ENCODE data around the gene PDLIM5.
A peak's percentile ranks its signal among the peaks of the same experiment; 100 is the strongest.
"Not testable (repeated sequence)": the region's sequence is repeated elsewhere in the genome, so short reads cannot be mapped to it uniquely, and the experiment has no call there.

Gene PDLIM5

DNA sequence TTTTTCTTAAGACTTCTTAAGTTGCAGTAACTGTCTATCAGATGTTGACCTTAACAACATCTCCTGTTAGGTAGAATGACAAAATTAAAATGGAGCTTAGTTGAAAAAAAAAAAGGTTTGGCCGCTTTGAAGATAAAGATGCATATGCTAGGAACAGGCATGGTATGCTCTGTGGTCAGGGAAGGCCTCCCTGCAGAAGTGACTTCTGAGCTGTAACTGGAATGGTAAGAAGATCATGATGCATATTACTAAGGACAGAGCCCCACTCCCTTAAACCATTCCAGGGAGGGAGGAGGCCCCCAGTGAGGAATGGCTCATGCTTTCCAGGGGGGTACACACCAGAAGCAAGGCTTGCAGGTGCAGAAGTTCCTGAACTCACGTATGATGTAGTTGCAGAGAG is 43.7 kb downstream of the PDLIM5 start:
- no peak for DNase-seq (ENCODE audit: low read depth)

DNA sequence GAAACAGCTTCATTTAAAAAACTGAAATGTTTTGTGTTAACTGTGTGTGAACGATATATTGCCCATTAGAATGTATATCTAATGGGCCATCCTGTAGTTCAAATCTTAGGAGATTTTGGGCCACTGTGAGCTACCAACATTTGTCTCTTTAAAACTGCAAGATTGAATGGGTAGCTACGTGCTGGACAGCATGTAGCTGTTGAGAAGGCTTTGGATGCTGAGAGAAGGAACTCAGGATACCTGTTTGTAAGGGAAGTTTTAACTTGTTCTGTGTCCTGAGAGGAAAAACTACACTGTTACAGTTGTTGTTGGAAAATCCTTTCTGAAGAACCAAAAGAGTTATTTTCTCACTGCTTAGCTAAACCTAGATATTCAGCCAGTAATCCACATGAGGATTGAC is 45.9 kb downstream of the PDLIM5 start:
- DNase-seq (ENCODE audit: low read depth): no peak

- DNase-seq (ENCODE audit: low read depth): no peak
Measured at GRCh38 chr4:94498502-94498901, 46.8 kb downstream of the PDLIM5 start.

GRCh38 chr4:94500685-94501084 is 48.9 kb downstream of the PDLIM5 start:
- DNase-seq (ENCODE audit: low read depth): peak; percentile 59

- DNase-seq (ENCODE audit: low read depth): peak; percentile 85
Measured at GRCh38 chr4:94504545-94504944, 52.8 kb downstream of the PDLIM5 start.

DNA sequence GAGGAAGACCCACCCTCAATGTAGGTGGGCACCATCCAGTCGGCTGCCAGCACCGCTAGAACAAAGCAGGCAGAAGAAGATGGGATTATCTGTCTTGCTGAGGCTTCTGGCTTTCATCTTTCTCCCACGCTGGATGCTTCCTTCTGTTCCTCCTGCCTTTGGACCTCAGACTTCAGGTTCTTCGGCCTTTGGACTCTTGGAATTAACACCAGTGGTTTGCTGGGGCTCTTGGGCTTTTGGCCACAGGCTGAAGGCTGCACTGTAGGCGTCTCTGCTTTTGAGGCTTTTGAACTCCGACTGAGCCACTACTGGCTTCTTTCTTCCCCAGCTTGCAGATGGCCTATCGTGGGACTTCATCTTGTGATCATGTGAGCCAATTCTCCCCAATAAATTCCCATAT is 55.1 kb downstream of the PDLIM5 start:
- no peak for DNase-seq (ENCODE audit: low read depth)

- DNase-seq (ENCODE audit: low read depth): no peak
Measured at GRCh38 chr4:94507281-94507680, 55.5 kb downstream of the PDLIM5 start.

- DNase-seq (ENCODE audit: low read depth): peak; percentile 94
Measured at GRCh38 chr4:94507708-94508107, 56.0 kb downstream of the PDLIM5 start.

DNA sequence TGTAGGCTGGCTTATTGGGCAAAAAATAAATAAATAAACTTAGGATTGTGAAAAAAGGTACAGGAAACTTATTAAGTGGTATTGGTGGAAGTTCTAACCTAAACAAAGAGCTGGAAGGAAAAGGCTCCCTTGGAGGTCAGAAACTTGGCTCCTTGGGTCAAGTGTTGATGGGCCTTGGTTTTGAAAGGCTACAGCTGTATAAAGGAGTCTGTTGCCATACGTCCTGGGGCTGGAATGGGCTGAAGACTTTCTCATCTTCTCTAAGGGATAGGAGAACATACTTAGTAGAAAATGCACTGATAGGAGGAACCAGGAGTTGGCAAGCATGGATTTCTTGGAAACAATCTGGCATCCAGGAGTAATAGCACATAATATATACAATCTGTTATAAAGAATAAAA is 56.6 kb downstream of the PDLIM5 start:
- no peak for DNase-seq (ENCODE audit: low read depth)

DNA sequence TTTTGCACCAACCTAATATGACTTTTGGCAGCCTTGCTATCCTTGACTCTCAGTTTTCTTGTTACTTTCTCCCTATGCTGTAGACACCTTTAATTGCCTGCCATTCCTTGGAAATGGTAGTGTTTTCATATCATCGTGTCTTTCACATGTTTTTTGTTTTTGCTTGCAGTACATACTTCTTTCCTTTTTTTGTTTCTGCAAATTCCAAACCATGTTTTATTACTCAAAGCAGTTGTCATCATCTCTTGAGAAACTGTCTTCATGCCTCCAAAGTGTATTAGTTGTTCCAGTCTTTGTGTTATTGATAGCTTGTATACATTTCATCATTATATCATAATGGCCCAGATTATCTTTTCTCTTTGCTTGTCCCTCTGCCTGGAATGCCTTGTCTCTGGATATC is 57.1 kb downstream of the PDLIM5 start:
- DNase-seq (ENCODE audit: low read depth): no peak

DNA sequence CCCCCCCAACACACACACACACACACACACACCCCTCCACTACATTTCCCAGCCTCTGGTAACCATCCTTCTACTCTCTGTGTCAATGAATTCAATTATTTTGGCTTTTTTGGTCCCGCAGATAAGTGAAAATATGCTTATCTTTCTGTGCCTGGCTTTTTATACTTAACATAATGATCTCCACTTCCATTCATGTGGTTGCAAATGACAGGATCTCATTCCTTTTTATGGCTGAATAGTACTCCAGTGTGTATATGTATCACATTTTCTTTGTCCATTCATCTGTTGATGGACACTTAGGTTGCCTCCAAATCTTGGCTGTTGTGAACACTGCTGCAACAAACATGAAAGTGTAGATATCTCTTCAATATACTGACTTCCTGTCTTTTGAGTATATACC is 59.8 kb downstream of the PDLIM5 start:
- no peak for DNase-seq (ENCODE audit: low read depth)

DNA sequence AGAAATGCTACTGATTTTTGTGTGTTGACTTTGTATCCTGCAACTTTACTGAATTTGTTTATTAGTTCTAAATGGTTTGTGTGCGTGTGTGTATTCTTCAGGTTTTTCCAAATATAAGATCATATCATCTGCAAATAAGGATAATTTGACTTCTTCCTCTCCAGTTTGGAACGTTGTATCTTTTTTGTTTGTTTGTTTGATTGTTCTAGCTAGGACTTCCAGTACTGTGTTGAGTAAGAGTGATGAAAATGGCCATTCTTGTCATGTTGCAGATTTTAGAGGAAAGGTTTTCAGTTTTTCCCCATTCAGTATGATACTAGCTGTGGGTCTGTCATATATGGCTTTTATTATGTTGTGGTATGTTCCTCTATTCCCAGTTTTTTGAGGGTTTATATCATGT is 61.8 kb downstream of the PDLIM5 start:
- DNase-seq (ENCODE audit: low read depth): not testable (repeated sequence)

- DNase-seq (ENCODE audit: low read depth): peak; percentile 62
Measured at GRCh38 chr4:94515365-94515764, 63.6 kb downstream of the PDLIM5 start.

GRCh38 chr4:94516067-94516466 is 64.3 kb downstream of the PDLIM5 start:
- DNase-seq (ENCODE audit: low read depth): peak; percentile 83

GRCh38 chr4:94516999-94517398 is 65.3 kb downstream of the PDLIM5 start:
- DNase-seq (ENCODE audit: low read depth): peak; percentile 87

GRCh38 chr4:94517492-94517891 is 65.8 kb downstream of the PDLIM5 start:
- DNase-seq (ENCODE audit: low read depth): no peak

- no peak for DNase-seq (ENCODE audit: low read depth)
Measured at GRCh38 chr4:94519019-94519418, 67.3 kb downstream of the PDLIM5 start.

- DNase-seq (ENCODE audit: low read depth): no peak
Measured at GRCh38 chr4:94519925-94520789, 68.4 kb downstream of the PDLIM5 start.

- DNase-seq (ENCODE audit: low read depth): no peak
Measured at GRCh38 chr4:94523033-94523580, 71.4 kb downstream of the PDLIM5 start.

DNA sequence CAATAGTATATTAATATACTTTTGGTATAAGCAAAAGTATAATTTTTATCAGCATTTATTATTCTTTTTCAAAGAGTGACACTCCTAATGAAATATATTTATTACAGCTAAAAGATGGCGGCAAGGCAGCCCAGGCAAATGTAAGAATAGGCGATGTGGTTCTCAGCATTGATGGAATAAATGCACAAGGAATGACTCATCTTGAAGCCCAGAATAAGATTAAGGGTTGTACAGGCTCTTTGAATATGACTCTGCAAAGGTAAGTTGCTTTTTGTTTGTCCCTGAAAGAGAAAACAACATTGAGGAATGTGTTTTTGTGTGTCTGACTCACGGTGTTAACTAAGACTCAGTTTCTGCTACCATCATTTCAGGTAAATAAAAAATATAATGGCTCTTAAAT is 71.9 kb downstream of the PDLIM5 start:
- DNase-seq (ENCODE audit: low read depth): peak; percentile 85

- DNase-seq (ENCODE audit: low read depth): peak; percentile 85
Measured at GRCh38 chr4:94525993-94526728, 74.4 kb downstream of the PDLIM5 start.

GRCh38 chr4:94527556-94528233 is 76.0 kb downstream of the PDLIM5 start:
- no peak for DNase-seq (ENCODE audit: low read depth)

All from iris pigment epithelial cell (primary cell).